Glomerular endothelial cell (primary cell): ENCODE results near the gene OSBPL8. TPM values are rescaled to one million over a fixed set of nuclear protein-coding genes. Genes with fewer than 3 reads are reported as not detected.

Experiments
- DNase-seq: peaks from one replicate; pipeline ENCODE4 v3.0.0-alpha.2; 2011; ENCODE audit warnings: low read depth, low spot score; ENCODE audit errors: extremely low read depth
- total RNA-seq: library from RNA; depleted of rRNA; stranded (reverse); fragments of >200 nt; gene quantifications from 2 replicates; pipeline ENCODE4 v1.2.3, GENCODE V29; 2015

Gene OSBPL8
- total RNA-seq, 1 donor from 2014 or later: 55.0 TPM

DNA sequence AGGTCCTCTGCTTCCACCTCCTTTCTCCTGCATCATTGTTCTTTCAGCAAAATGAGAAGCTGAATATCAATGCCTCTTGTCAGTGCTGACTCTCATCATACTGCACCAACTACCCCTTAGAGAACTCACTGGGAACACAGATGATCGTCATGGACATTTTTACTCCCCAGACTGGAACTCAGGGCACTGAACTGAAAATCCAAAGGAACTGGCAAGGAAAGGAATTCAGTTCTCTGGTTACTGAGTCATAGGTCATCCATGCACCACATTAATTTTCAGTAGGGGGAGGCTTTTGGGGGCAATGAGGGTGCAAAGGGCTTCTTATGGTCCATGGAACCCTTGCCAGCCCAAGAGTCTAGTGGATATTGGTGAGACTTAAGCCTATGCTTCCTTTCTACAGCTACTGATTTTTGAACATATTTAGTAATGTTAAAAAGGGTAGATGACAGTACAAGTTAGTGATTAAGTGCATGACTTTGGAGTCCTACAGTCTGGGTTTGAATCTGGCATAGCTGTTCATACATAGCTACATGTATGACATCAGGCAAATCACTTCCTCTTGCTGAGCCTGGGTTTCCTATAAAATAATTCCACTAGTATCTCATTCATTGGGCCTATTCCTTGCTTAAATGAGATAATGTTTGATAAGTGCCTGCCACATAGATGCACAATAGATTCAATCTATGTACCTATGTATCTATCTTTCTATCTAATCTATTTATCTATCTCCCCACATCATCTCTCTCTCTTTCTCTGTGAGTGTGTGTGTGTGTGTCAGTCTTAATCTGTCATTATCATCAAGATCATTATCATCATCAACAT, 240.6 kb downstream of the OSBPL8 start:
- DNase-seq: no peak

DNA sequence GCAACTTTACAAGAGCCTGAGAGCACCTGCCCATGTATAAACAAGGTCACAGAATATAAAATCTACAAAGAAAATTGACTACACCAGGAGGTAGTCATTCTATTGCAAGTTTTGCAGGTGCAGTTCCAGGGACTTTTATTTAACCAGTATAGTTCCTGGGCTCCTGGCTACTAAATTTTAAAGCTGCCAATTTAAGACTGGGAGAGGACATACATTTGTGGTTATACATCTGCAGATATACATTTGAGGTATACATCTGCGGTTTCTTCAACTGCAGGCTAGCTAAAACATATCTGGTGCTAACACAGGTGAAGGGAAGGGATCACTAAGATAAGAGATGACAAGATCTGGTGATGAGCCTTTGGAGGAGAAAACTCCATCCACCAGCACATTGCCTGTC, 241.6 kb downstream of the OSBPL8 start:
- DNase-seq: no peak

DNA sequence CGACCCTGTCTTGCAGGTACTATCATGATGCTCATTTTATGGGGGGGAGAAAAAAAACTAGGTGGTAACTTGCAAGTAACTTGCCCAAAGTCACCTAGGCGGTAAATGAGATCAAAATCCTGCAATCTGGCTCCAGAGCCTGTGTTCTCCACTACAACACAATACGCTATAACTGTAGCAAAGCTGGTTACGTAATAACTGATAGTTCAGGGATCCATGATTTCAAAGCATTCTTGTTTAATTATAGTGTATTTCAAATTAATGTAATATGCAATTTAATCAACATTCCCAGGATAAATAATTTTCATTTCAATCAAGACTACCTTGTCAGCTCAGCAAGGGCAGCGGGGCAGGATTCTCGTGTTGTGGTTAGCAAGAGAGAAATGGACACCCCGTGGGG, 243.1 kb downstream of the OSBPL8 start:
- no peak for DNase-seq

DNA sequence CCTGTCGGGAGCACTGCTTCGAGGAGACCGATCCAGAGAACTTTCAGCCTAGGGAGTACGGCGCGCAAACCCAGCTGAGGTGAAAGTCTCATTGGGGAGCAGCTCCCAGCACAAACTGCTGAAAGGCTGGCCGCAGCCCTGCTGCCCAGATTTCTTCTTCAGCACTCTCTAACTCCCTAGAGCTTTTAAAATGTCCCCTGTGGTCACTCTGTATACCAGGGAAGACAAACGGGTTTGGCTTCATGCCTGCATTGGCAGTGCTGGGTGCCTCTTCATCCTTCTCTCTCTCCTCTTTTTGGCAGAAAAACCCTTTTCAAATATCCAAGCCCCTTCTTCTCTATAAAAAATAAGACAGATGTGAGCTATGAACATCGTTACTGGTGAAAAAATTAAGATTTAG, 246.3 kb downstream of the OSBPL8 start:
- DNase-seq: no peak

DNA sequence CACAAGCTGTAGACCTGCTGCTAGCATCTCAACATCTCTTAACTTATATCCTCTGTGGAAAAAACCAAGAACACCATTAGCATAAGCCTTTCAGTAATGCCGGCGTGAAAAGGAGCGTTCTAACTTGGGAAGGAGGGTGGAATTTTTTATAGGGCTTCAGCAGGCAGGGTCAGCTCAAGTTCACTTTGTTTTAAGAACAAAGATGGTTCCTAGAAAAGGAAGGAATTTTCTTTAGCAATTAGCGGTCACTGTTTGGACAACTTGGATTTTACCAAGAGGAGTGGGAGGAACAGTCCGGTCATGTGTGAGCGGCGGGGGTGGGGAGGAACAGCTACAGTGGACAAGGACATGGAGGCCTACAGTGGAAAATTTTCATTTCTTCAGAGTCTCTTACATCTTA, 247.3 kb downstream of the OSBPL8 start:
- no peak for DNase-seq

DNA sequence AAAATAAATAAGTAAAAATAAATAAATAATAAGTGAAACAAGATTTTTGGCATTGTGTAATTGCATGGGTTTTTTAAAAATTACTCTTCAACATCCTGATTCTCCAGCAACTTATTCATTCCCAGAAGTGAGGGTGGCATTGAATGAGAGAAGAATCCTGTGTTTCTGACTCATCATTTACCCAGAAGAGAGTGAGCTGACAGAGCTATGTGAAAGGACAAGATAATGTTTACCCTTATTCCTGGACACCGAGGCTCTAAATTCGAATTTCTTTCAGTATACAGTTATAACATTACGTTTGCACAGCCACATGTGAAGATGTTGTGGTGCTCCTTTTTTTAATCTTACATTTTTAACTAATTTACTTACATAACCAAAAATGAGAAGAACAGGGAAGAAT, 247.8 kb downstream of the OSBPL8 start:
- no peak for DNase-seq

DNA sequence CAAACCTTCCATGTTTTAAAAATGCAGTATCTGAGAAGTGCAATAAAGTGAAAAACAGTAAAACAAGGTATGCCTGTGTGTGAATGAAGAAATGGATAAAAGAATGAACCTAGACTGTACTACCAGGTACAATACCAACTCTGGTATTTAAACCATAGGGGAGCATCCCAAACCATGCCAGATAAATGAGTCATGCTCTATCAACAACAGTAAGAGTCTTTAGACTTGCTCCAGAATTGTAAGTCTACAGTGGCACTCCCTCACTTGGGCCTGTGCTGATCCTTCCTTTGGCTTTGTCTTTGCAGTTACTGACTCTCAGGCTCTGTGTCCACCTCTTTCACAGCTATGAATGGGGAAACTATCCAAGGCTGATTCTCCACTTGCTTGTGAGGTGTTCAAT, 249.5 kb downstream of the OSBPL8 start:
- no peak for DNase-seq

DNA sequence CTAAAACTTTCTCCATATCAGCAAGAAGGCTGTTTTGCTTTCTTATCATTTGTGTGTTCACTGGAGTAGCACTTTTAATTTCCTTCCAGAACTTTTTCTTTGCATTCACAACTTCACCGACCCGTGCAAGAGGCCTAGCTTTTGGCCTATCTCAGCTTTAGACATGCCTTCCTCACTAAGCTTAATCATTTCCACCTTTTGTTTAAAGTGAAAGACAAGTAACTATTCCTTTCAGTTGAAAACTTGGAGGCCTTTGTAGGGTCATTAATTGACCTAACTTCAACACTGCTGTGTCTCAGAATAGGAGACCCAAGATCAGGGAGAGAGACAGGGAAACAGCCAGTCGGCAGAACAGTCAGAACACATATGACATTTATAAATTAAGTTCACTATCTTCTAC, 250.7 kb downstream of the OSBPL8 start:
- DNase-seq: peak; percentile 29

DNA sequence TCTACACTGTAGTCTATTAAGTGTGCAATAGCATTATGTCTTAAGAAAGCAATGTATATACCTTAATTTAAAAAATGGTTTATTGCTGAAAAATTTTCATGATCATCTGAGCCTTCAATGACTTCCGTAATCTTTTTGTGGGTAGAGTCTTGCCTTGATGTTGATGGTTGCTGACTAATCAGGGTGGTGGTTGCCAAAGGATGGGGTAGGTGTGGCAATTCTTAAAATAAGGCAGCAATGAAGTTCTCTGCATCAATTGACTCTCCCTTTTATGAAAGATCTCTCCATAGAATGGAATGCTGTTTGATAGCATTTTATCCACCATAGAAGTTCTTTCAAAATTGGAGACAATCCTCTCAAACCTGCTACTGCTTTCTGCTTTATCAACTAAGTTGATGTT, 252.5 kb downstream of the OSBPL8 start:
- no peak for DNase-seq

DNA sequence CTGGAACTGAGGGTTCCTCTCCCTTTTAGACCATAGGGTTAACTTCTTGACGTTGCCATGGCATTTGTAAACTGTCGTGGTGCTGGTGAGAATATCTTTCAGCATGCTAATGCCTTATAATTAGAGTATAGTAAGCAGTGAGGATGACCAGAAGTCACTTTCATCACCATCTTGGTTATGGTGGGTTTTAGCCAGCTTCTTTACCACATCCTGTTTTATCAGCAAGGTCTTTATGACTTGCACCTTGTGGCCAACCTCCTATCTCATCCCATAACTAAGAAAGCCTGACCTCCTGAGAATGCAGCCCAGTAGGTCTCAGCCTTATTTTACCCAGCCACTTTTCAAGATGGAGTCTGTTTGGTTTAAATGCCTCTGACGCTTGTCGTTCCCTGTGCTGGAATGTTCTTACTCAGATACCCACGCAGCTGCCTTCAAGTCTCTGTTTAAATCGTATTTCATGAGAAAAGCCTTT, 255.5 kb downstream of the OSBPL8 start:
- no peak for DNase-seq

DNA sequence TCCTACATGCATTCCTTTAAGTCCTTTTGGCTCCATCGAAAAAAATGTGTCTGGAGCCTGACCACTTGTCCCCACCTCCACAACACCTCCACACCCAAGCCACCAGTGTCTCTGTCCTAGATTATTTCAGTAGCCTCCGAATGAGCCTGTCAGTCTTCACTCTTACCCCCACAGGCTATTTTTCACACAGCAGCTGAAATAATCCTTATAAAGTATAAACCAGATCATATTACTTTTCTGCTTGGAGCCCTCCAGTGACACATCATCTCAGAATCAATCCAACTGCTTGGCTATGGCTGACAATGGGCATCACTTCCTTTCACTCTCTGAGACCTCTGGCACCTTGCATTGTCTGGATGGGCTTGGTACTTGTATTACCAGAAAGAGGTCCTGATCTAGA, 256.2 kb downstream of the OSBPL8 start:
- no peak for DNase-seq

Other genes with a start within 250 kb of the OSBPL8 start
- gene BBS10, start 211.4 kb downstream of the OSBPL8 start, total RNA-seq: 8.0 and 9.3 TPM in 2 replicates
- 16.0 and 23.9 TPM in 2 replicates for gene ZDHHC17, start 204.3 kb upstream of the OSBPL8 start, total RNA-seq